K562 (cell line): ENCODE measurements around the gene CCAR1. TPM values are rescaled to one million over a fixed set of nuclear protein-coding genes. Genes with fewer than 3 reads are reported as not detected.

Experiments
- ATAC-seq: fragments of 200-7000 bp; cut with Tn5 transposase; 3 replicates; pipeline ENCODE4 v1.9.1; 2020; ENCODE audit warnings: moderate library complexity
- BruUV-seq: library from RNA; stranded (reverse); fragments of 400-500 nt; replicated peaks from 2 replicates; lab custom pipeline; 2021; lab: Mats Ljungman, UMichigan
- CTCF ChIA-PET: fragments of 300-600 bp; formaldehyde crosslinking; extraction: SDS; loops from one replicate; lab custom pipeline; 2021; ENCODE audit warnings: low intra/inter-chr PET ratio; lab: Yijun Ruan, JAX
- POLR2A ChIA-PET: fragments of 300-600, 350-650 bp; sonication (Branson Sonifier 250); formaldehyde crosslinking; extraction: SDS; loops from one replicate; lab custom pipeline; 2021; ENCODE audit warnings: antibody characterized with exemption, inconsistent platforms; lab: Yijun Ruan, JAX
- DNase-seq, 4 experiments: peaks; one replicate each; pipeline versions ENCODE4 v3.0.0 to v3.0.0-alpha.2; 2011 to 2018; ENCODE audit warnings: low spot score in 3 of 4, mixed read lengths in 3 of 4; ENCODE audit errors: extremely low read depth in 1 of 4
- FAIRE-seq: peaks from 2 replicates; lab custom pipeline; 2011; peaks lifted over from hg19 to GRCh38; lab: Jason Lieb, UNC
- H2AFZ ChIP-seq: 2 replicates; pipeline ENCODE4 v1.6.0; 2011; ENCODE audit warnings: low read depth, low read length, control low read depth, inconsistent platforms
- H3K27ac ChIP-seq: fragments of 200-600 bp; 3 replicates; pipeline ENCODE4 v1.8.0; 2011; ENCODE audit warnings: low read depth, mild to moderate bottlenecking, control low read depth, inconsistent platforms, low read length, moderate library complexity, mixed read lengths; ENCODE audit errors: extremely low read depth
- H3K27me3 ChIP-seq, 2 experiments: fragments of 300-600 bp in 1 of 2; 2 replicates in 1 of 2; 3 replicates in 1 of 2; pipeline versions ENCODE4 v1.6.0 to v1.8.0; 2011; ENCODE audit warnings: inconsistent platforms in 2 of 2, low read length in 2 of 2, mild to moderate bottlenecking in 1 of 2, mixed read lengths in 1 of 2, moderate library complexity in 1 of 2; ENCODE audit not compliant: control insufficient read depth in 2 of 2, insufficient read depth in 2 of 2
- H3K36me3 ChIP-seq: fragments of 300-600 bp; 3 replicates; pipeline ENCODE4 v1.8.0; 2011; ENCODE audit warnings: mild to moderate bottlenecking, low read length, inconsistent platforms; ENCODE audit not compliant: control insufficient read depth, insufficient read depth
- H3K4me1 ChIP-seq, 2 experiments: fragments of 200-600 bp in 1 of 2; replicated peaks in 1 of 2; 2 replicates in 1 of 2; 3 replicates in 1 of 2; pipeline versions ENCODE4 v1.5.1 to v1.8.0; 2011; ENCODE audit warnings: inconsistent platforms in 2 of 2, low read length in 2 of 2, mild to moderate bottlenecking in 1 of 2, mixed read lengths in 1 of 2, moderate library complexity in 1 of 2; ENCODE audit not compliant: control insufficient read depth in 2 of 2, insufficient read depth in 2 of 2
- H3K4me2 ChIP-seq: 2 replicates; pipeline ENCODE4 v1.6.1; 2011; ENCODE audit warnings: low read length, control low read depth, inconsistent platforms, mixed read lengths; ENCODE audit not compliant: insufficient read depth
- H3K4me3 ChIP-seq: fragments of 200-600 bp; sonication (generic), shearing (Covaris generic); 2 replicates; pipeline ENCODE4 v1.5.1; 2016; ENCODE audit warnings: control low read depth, inconsistent platforms
- H3K79me2 ChIP-seq: fragments of 200-600 bp; 3 replicates; pipeline ENCODE4 v1.8.0; 2011; ENCODE audit warnings: low read length, inconsistent platforms; ENCODE audit not compliant: control insufficient read depth, insufficient read depth
- H3K9ac ChIP-seq, 2 experiments: 2 replicates each; pipeline versions ENCODE4 v1.6.0 to v1.6.1; 2011; ENCODE audit warnings: low read depth in 2 of 2, low read length in 2 of 2, control low read depth in 1 of 2, inconsistent platforms in 1 of 2, mild to moderate bottlenecking in 1 of 2, mixed read lengths in 1 of 2; ENCODE audit not compliant: insufficient read depth in 1 of 2
- H3K9me1 ChIP-seq: one replicate; pipeline ENCODE4 v1.6.0; 2011; ENCODE audit warnings: inconsistent platforms, mild to moderate bottlenecking, low read length, moderate library complexity; ENCODE audit not compliant: control insufficient read depth, insufficient read depth
- H3K9me3 ChIP-seq: replicated peaks from 2 replicates; pipeline ENCODE4 v1.5.1; 2011; ENCODE audit warnings: low read depth, low read length, inconsistent platforms; ENCODE audit not compliant: control insufficient read depth, insufficient read depth
- H4K20me1 ChIP-seq: replicated peaks from 2 replicates; pipeline ENCODE4 v1.6.1; 2011; ENCODE audit warnings: low read length, inconsistent platforms, mixed read lengths; ENCODE audit not compliant: control insufficient read depth, insufficient read depth
- CEBPB ChIP-seq: fragments of 450-650 bp; IDR thresholded peaks from 2 replicates; pipeline ENCODE4 v1.6.1; 2016; ENCODE audit warnings: missing genetic modification characterization, missing compliant biosample characterization
- KDM5B ChIP-seq: fragments of 200-600 bp; sonication (generic); IDR thresholded peaks from 2 replicates; pipeline ENCODE4 v1.6.1; 2012; ENCODE audit warnings: low read depth, mild to moderate bottlenecking, moderate library complexity, low read length, control low read depth, inconsistent platforms; ENCODE audit not compliant: insufficient replicate concordance
- MYC ChIP-seq, 2 experiments: fragments of 250-450 bp in 1 of 2; sonication (Bioruptor Pico) in 1 of 2; IDR thresholded peaks; 2 replicates each; pipeline versions ENCODE4 v1.5.1 to v1.6.1; 2012 to 2021; ENCODE audit warnings: low read depth in 2 of 2, borderline replicate concordance in 1 of 2, improper control_type of control experiment in 1 of 2, low read length in 1 of 2, mild to moderate bottlenecking in 1 of 2, moderate library complexity in 1 of 2
- PHF8 ChIP-seq: fragments of 200-600 bp; sonication (generic); IDR thresholded peaks from 2 replicates; pipeline ENCODE4 v1.6.1; 2012; ENCODE audit warnings: mixed run types, mild to moderate bottlenecking, inconsistent platforms, low read length, moderate library complexity, borderline replicate concordance
- POLR2A ChIP-seq: fragments of 450-650 bp; conservative IDR thresholded peaks from 2 replicates; pipeline ENCODE4 v1.6.1; 2016
- POLR2AphosphoS5 ChIP-seq: IDR thresholded peaks from 2 replicates; pipeline ENCODE4 v1.6.1; 2011; ENCODE audit warnings: mild to moderate bottlenecking, low read depth, low read length, moderate library complexity; ENCODE audit not compliant: control insufficient read depth, insufficient read depth
- ZNF124 ChIP-seq: sonication (generic); formaldehyde crosslinking; IDR thresholded peaks from 2 replicates; pipeline ENCODE4 v1.8.1; 2022; ENCODE audit warnings: missing genetic modification reagents
- ZNF347 ChIP-seq: fragments of 450-650 bp; formaldehyde crosslinking; IDR thresholded peaks from 2 replicates; pipeline ENCODE4 v1.4.0; 2020; ENCODE audit warnings: low read depth, mild to moderate bottlenecking, moderate library complexity
- WGBS: fragments of 100-300 bp; shearing (Covaris generic); methylation state at CpG from one replicate; pipeline ENCODE4 v1.1.6; 2016; ENCODE audit warnings: low coverage, mixed read lengths; ENCODE audit not compliant: insufficient coverage; ENCODE audit errors: missing lambda C conversion rate; 5-methylcytosine and 5-hydroxymethylcytosine counted together
- in situ Hi-C: fragments of 300-500 bp; cut with MboI; formaldehyde crosslinking; loops from 4 replicates; pipeline ENCODE4 v1.15.0; 2018; ENCODE audit warnings: inconsistent platforms, mixed read lengths
- intact Hi-C: fragments of 100-400 bp; cut with micrococcal nuclease; formaldehyde crosslinking; loops from 2 replicates; pipeline ENCODE4 v1.14.2; 2022
- polyA plus RNA-seq, 8 experiments: library from polyadenylated mRNA; depleted of rRNA in 4 of 8; stranded (reverse) in 5 of 8; unstranded in 3 of 8; fragments of >200 nt; fragmentation: Nextera tagmentation in 2 of 8; fragmentation: Illumina TruSeq in 1 of 8; extraction: Ambion mirVana in 2 of 8; extraction: Trizol in 1 of 8; gene quantifications; 2 replicates each; pipeline versions ENCODE4 v1.2.1 to v1.2.3, GENCODE V29; 2011 to 2014; ENCODE audit warnings: inconsistent platforms in 1 of 8, missing spikeins in 1 of 8
- total RNA-seq, 7 experiments: library from RNA; depleted of rRNA in 6 of 7; stranded (reverse); fragments of >200 nt in 6 of 7; fragmentation: Illumina TruSeq in 2 of 7; extraction: Trizol in 2 of 7; gene quantifications; 2 replicates each; pipeline versions ENCODE4 v1.2.1 to v1.2.3, GENCODE V29; 2011 to 2021; ENCODE audit warnings: low replicate concordance in 1 of 7
- TF ChIP-seq, protein P1 (sequence below), 2 experiments: fragments of 450-650 bp; IDR thresholded peaks; 2 replicates each; pipeline ENCODE4 v1.6.1; 2016
- TF ChIP-seq, protein P2 (sequence below): IDR thresholded peaks from 3 replicates; pipeline ENCODE4 v1.6.1; 2011; ENCODE audit warnings: borderline replicate concordance, mild to moderate bottlenecking, moderate library complexity; ENCODE audit not compliant: insufficient read length; ENCODE audit errors: extremely low read depth

Gene CCAR1
- total and polyA plus RNA-seq, 9 of the 15 experiments (the other 6 are each of a cell fraction or from before 2014, with no cell fraction given): 44.8 to 173 (median 111) TPM

DNA sequence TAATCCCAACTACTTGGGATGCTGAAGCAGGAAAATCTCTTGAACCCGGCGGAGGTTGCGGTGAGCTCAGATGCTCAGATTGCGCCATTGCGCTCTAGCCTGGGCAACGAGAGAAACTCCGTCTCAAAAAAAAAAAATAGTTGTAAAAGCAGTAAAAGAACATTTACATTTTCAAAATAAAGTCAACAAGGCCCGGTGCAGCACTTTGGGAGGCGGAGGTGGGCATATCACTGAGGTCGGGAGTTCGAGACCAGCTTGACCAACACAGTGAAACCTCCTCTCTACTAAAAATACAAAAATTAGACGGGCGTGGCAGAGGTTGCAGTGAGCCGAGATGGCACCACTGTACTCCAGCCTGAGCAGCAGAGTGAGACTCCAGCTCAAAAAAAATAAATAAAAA is 4.0 kb downstream of the CCAR1 start:
- intact Hi-C loops: no loop called here
- Histone ChIP-seq H3K9me3 (no peaks in the 10 kb centered on the region; the same call in 1 of the 2 replicates), H3K4me1 (peaks cover 0 to 17% of the 10 kb centered on the region in 2 experiments; a peak in 2 of 5 replicates), H3K9ac (no peak overlapping the region), H3K4me3 (no peak overlapping the region), H3K9me1 (no peaks in the 10 kb centered on the region), H3K27me3 (no peaks in the 10 kb centered on the region), H3K36me3 (peaks cover 71% of the 10 kb centered on the region), H2AFZ (no peak overlapping the region), H3K27ac (no peak overlapping the region), H3K4me2 (no peak overlapping the region), H4K20me1 (no peaks in the 10 kb centered on the region), H3K79me2 (peaks cover 77% of the 10 kb centered on the region)
- CTCF ChIA-PET: no interaction called here
- DNase-seq (no peak), ATAC-seq (no peak), FAIRE-seq (no peak)
- 98% methylated on average over 14 of the region's 14 CpGs for WGBS
- in situ Hi-C loops: no loop called here
- POLR2A ChIA-PET: interaction anchor here (0.5 to 1.7 kb wide), 5 partner anchors 10 to 258 kb away, joined by 3 to 5 read pairs (median 3); no protein-coding TSS in a partner anchor
- TF ChIP-seq MYC (IDR thresholded peaks at IDR 0.05; ENCODE audit: low read depth, low read length) (no peak), MYC (CRISPR knock-in tag; IDR thresholded peaks at IDR 0.05; ENCODE audit: borderline replicate concordance, low read depth) (no peak), PHF8 (no peak), ZNF347 (CRISPR knock-in tag) (no peak), KDM5B (no peak), CEBPB (tag) (no peak), POLR2AphosphoS5 (peak; percentile 19; the same call in 1 of the 2 replicates), ZNF124 (CRISPR knock-in tag) (no peak), POLR2A (0 out of 2 replicates have a peak, but pooled peaks have one; percentile 15)
- TF ChIP-seq, protein P1, sequence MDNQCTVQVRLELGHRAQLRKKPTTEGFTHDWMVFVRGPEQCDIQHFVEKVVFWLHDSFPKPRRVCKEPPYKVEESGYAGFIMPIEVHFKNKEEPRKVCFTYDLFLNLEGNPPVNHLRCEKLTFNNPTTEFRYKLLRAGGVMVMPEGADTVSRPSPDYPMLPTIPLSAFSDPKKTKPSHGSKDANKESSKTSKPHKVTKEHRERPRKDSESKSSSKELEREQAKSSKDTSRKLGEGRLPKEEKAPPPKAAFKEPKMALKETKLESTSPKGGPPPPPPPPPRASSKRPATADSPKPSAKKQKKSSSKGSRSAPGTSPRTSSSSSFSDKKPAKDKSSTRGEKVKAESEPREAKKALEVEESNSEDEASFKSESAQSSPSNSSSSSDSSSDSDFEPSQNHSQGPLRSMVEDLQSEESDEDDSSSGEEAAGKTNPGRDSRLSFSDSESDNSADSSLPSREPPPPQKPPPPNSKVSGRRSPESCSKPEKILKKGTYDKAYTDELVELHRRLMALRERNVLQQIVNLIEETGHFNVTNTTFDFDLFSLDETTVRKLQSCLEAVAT (IDR thresholded peaks at IDR 0.05): no peak
- TF ChIP-seq, protein P2, sequence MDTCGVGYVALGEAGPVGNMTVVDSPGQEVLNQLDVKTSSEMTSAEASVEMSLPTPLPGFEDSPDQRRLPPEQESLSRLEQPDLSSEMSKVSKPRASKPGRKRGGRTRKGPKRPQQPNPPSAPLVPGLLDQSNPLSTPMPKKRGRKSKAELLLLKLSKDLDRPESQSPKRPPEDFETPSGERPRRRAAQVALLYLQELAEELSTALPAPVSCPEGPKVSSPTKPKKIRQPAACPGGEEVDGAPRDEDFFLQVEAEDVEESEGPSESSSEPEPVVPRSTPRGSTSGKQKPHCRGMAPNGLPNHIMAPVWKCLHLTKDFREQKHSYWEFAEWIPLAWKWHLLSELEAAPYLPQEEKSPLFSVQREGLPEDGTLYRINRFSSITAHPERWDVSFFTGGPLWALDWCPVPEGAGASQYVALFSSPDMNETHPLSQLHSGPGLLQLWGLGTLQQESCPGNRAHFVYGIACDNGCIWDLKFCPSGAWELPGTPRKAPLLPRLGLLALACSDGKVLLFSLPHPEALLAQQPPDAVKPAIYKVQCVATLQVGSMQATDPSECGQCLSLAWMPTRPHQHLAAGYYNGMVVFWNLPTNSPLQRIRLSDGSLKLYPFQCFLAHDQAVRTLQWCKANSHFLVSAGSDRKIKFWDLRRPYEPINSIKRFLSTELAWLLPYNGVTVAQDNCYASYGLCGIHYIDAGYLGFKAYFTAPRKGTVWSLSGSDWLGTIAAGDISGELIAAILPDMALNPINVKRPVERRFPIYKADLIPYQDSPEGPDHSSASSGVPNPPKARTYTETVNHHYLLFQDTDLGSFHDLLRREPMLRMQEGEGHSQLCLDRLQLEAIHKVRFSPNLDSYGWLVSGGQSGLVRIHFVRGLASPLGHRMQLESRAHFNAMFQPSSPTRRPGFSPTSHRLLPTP: no peak
- BruUV-seq: no TSS peak
